Inferior parietal cortex (tissue), 1 donor: ENCODE data around the gene PKD2.
"Not testable (repeated sequence)": the region's sequence is repeated elsewhere in the genome, so short reads cannot be mapped to it uniquely, and the experiment has no call there.

Experiments used
- DNase-seq: peaks from one replicate; pipeline ENCODE4 v3.0.0-alpha.2; 2016; ENCODE audit errors: extremely low spot score

Gene PKD2

GRCh38 chr4:88115587-88115986 lies 108.2 kb downstream of the PKD2 start:
- DNase-seq, result no peak

GRCh38 chr4:88119943-88120342 lies 112.5 kb downstream of the PKD2 start:
- no peak for DNase-seq

- not testable (repeated sequence) for DNase-seq
Measured at GRCh38 chr4:88122260-88122659, 114.8 kb downstream of the PKD2 start.
